Smooth muscle cell (in vitro differentiated cells): Measurements from ENCODE around the gene USP7. TPM values are rescaled to one million over a fixed set of nuclear protein-coding genes. Genes with fewer than 3 reads are reported as not detected.

Experiments
- DNase-seq: peaks from one replicate; lab custom pipeline; 2025; ENCODE audit not compliant: unreplicated experiment; lab: John Stamatoyannopoulos, UW
- H2AFZ ChIP-seq: fragments of 200-600 bp; sonication (generic); 2 replicates; pipeline ENCODE4 v1.6.0; 2016; ENCODE audit warnings: antibody characterized with exemption, low read depth, mild to moderate bottlenecking
- H3F3A ChIP-seq: fragments of 200-600 bp; sonication (generic); 2 replicates; pipeline ENCODE4 v1.6.0; 2017; ENCODE audit warnings: antibody characterized with exemption, low read depth
- H3K27ac ChIP-seq: fragments of 200-600 bp; sonication (generic); 2 replicates; pipeline ENCODE4 v1.5.1; 2016; ENCODE audit warnings: low read depth, mild to moderate bottlenecking
- H3K27me3 ChIP-seq: fragments of 200-600 bp; sonication (generic); 2 replicates; pipeline ENCODE4 v1.6.1; 2016; ENCODE audit warnings: low read depth, mild to moderate bottlenecking
- H3K36me3 ChIP-seq: fragments of 200-600 bp; sonication (generic); 2 replicates; pipeline ENCODE4 v1.5.1; 2016; ENCODE audit warnings: low read depth
- H3K4me1 ChIP-seq: fragments of 200-600 bp; sonication (generic); 2 replicates; pipeline ENCODE4 v1.5.1; 2016; ENCODE audit warnings: low read depth
- H3K4me2 ChIP-seq: fragments of 200-600 bp; sonication (generic); 2 replicates; pipeline ENCODE4 v1.6.0; 2016; ENCODE audit warnings: mild to moderate bottlenecking
- H3K4me3 ChIP-seq: fragments of 200-600 bp; sonication (generic); 2 replicates; pipeline ENCODE4 v1.5.1; 2016; ENCODE audit warnings: mild to moderate bottlenecking
- H3K79me2 ChIP-seq: fragments of 200-600 bp; sonication (generic); 2 replicates; pipeline ENCODE4 v1.6.0; 2016; ENCODE audit warnings: low read depth, mild to moderate bottlenecking
- H3K9ac ChIP-seq: fragments of 200-600 bp; sonication (generic); 2 replicates; pipeline ENCODE4 v1.6.0; 2016; ENCODE audit warnings: low read depth
- H3K9me3 ChIP-seq: fragments of 200-600 bp; sonication (generic); replicated peaks from 2 replicates; pipeline ENCODE4 v1.5.1; 2016; ENCODE audit warnings: low read depth
- H4K20me1 ChIP-seq: fragments of 200-600 bp; sonication (generic); 2 replicates; pipeline ENCODE4 v1.6.0; 2016; ENCODE audit warnings: low read depth
- whole genome bisulfite sequencing: methylation state at CpG from one replicate; pipeline ENCODE4 v1.1.7; 2016; ENCODE audit warnings: low lambda C conversion rate; 5-methylcytosine and 5-hydroxymethylcytosine counted together
- polyA plus RNA-seq: library from polyadenylated mRNA; unstranded; fragments of >200 nt; fragmentation: Nextera tagmentation; extraction: Ambion mirVana; gene quantifications from 2 replicates; pipeline ENCODE4 v1.2.1, GENCODE V29; 2016
- total RNA-seq: library from RNA; depleted of rRNA; stranded (reverse); fragments of >200 nt; gene quantifications from 2 replicates; pipeline ENCODE4 v1.2.3, GENCODE V29; 2014
- TF ChIP-seq, protein P1 (sequence below): fragments of 200-600 bp; sonication (generic); IDR thresholded peaks from 2 replicates; pipeline ENCODE4 v1.5.1; 2017; ENCODE audit warnings: borderline replicate concordance, mild to moderate bottlenecking, antibody characterized with exemption; ENCODE audit not compliant: insufficient read depth, poor library complexity, severe bottlenecking

The USP7 gene
- total and polyA plus RNA-seq, 2 experiments from 2014 or later: 50.7 to 52.1 TPM

DNA sequence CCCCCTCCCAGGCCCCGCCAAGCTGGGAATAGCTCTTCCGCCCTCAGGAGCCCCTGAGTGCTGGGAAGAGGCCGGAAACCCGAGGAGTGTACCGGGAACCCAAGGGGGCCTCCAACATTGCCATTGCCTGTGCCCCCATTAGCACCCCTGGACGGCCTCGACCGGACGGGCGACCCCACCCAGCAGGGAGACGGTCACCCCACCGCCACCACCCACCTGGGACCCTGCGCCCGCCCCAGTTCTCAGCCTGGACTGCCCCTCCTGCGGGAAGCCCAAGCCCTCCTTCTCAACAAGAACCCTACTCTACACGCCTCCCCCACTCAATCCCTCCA lies 96.9 kb downstream of the USP7 start:
- Histone ChIP-seq H2AFZ (no peak overlapping the region), H4K20me1 (peaks cover 57% of the 10 kb centered on the region), H3K4me3 (peak overlapping the region; percentile 96), H3F3A (peaks cover 7% of the 10 kb centered on the region), H3K79me2 (peaks cover 52% of the 10 kb centered on the region), H3K27me3 (no peaks in the 10 kb centered on the region), H3K9ac (peak overlapping the region; percentile 62), H3K36me3 (no peaks in the 10 kb centered on the region), H3K4me1 (peaks cover 22% of the 10 kb centered on the region), H3K4me2 (peak overlapping the region; percentile 95), H3K27ac (no peak overlapping the region), H3K9me3 (no peaks in the 10 kb centered on the region)
- TF ChIP-seq, protein P1, sequence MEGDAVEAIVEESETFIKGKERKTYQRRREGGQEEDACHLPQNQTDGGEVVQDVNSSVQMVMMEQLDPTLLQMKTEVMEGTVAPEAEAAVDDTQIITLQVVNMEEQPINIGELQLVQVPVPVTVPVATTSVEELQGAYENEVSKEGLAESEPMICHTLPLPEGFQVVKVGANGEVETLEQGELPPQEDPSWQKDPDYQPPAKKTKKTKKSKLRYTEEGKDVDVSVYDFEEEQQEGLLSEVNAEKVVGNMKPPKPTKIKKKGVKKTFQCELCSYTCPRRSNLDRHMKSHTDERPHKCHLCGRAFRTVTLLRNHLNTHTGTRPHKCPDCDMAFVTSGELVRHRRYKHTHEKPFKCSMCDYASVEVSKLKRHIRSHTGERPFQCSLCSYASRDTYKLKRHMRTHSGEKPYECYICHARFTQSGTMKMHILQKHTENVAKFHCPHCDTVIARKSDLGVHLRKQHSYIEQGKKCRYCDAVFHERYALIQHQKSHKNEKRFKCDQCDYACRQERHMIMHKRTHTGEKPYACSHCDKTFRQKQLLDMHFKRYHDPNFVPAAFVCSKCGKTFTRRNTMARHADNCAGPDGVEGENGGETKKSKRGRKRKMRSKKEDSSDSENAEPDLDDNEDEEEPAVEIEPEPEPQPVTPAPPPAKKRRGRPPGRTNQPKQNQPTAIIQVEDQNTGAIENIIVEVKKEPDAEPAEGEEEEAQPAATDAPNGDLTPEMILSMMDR: no peak
- DNase-seq: no peak
- 9% methylated on average over 14 of the region's 16 CpGs for WGBS

DNA sequence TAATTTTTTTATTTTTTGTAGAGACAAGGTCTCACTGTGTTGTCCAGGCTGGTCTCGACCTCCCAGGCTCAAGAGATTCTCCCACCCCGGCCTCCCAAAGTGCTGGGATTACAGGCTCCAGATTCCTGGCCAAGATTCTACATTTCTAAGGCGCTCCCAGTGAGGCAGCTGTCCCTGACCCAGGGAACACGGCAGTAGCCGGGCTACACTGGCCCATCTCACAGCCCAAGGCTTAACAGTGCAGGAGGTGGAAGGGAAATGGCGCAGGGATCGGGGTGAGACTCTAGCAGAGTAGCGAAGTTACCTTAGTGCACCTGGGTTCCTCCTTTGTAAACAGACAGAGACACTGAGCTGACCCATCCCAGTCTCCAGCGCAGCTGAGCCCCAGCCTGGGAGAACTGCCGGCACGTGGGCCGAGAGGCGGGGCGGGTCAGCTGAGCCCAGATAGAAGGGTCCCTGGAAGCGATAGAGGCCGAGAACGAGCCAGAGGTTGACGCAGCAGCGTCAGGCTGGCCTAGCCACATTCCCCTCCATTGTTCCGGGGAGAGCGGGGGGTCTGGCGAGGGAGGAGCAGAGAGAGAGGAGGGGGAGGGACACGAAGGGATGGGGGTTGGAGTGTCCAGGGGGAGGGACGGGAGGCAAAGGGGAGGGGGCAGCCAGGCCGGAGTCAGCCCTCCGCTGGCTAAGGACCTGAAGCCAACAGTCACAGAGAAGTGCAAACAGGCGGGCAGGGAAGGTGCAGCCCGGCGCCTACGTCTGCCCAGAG lies 97.4 kb downstream of the USP7 start:
- Histone ChIP-seq H3K9me3 (no peaks in the 10 kb centered on the region), H2AFZ (no peak overlapping the region), H3F3A (peaks cover 7% of the 10 kb centered on the region), H3K4me2 (peak overlapping the region; percentile 95), H4K20me1 (peaks cover 62% of the 10 kb centered on the region), H3K36me3 (no peaks in the 10 kb centered on the region), H3K4me3 (peak overlapping the region; percentile 96), H3K27me3 (no peaks in the 10 kb centered on the region), H3K4me1 (peaks cover 22% of the 10 kb centered on the region), H3K79me2 (peaks cover 57% of the 10 kb centered on the region), H3K9ac (no peak overlapping the region), H3K27ac (no peak overlapping the region)
- 18% methylated on average over 24 of the region's 30 CpGs for WGBS
- DNase-seq: no peak
- TF ChIP-seq, protein P1: no peak

GRCh38 chr16:8865145-8865882 lies 98.4 kb downstream of the USP7 start:
- H3K9me3 ChIP-seq: no peaks in the 10 kb centered on the region
- H3K9ac ChIP-seq: no peak overlapping the region
- H3F3A ChIP-seq: peaks cover 7% of the 10 kb centered on the region
- no peak overlapping the region for H3K4me3 ChIP-seq
- WGBS: 92% methylated on average over 14 of the region's 14 CpGs
- TF ChIP-seq, protein P1: no peak
- H3K27ac ChIP-seq: no peak overlapping the region
- peaks cover 22% of the 10 kb centered on the region for H3K4me1 ChIP-seq
- peaks cover 66% of the 10 kb centered on the region for H3K79me2 ChIP-seq
- peak overlapping the region; percentile 34 for H3K4me2 ChIP-seq
- no peak for DNase-seq
- H4K20me1 ChIP-seq: peaks cover 72% of the 10 kb centered on the region
- H3K27me3 ChIP-seq: no peaks in the 10 kb centered on the region
- no peaks in the 10 kb centered on the region for H3K36me3 ChIP-seq
- no peak overlapping the region for H2AFZ ChIP-seq
